Posterior vena cava (tissue), 2 donors: ENCODE measurements around the gene PDHB. TPM values are rescaled to one million over a fixed set of nuclear protein-coding genes. Genes with fewer than 3 reads are reported as not detected.

Source experiments
- DNase-seq: peaks from one replicate; pipeline ENCODE4 v3.0.0-alpha.2; 2020; ENCODE audit warnings: low spot score
- intact Hi-C, 2 donors: fragments of 100-400 bp; cut with DNase I; formaldehyde crosslinking; loops; one replicate each; pipeline versions ENCODE4 v1.14.1 to v1.14.2; 2022 to 2023
- long read RNA-seq, 2 donors: library from polyadenylated mRNA; unstranded; transcript quantifications; one replicate each; pipeline ENCODE4 v2.0.0, GENCODE V29; 2020 to 2021
- total RNA-seq, 2 donors: library from RNA; stranded (reverse); fragmentation: NEBNext Ultra II Directional; extraction: Animal tissue kit (Norgen Biotek cat#: 25700); gene quantifications; one replicate each; pipeline ENCODE4 v1.2.1, GENCODE V29; 2021
- donor health status: DM: yes; HTN: yes; CAD: no.
- donor health status: DM: yes; HTN: yes; CAD: no.

Gene PDHB
- 10 to 100 TPM; 60.4 to 68.7 TPM for total RNA-seq
- long read RNA-seq, donor 1, transcript PDHB-201 (10 exons, 1,527 nt): major isoform, 44 of 57 reads
- long read RNA-seq, donor 1, partial matches to known transcripts: 6 of 57 reads
- long read RNA-seq, donor 1, other reads (novel, unspliced or antisense): 4 of 57 reads
- long read RNA-seq, donor 2, transcript PDHB-201 (10 exons, 1,527 nt): major isoform, 298 of 349 reads
- long read RNA-seq, donor 2, transcript PDHB-203 (9 exons, 1,535 nt): minor isoform, 21 of 349 reads
- long read RNA-seq, donor 2, transcript PDHB-202 (9 exons, 1,478 nt): minor isoform, 9 of 349 reads
- long read RNA-seq, donor 2, partial matches to known transcripts: 5 of 349 reads
- long read RNA-seq, donor 2, other reads (novel, unspliced or antisense): 15 of 349 reads

DNA sequence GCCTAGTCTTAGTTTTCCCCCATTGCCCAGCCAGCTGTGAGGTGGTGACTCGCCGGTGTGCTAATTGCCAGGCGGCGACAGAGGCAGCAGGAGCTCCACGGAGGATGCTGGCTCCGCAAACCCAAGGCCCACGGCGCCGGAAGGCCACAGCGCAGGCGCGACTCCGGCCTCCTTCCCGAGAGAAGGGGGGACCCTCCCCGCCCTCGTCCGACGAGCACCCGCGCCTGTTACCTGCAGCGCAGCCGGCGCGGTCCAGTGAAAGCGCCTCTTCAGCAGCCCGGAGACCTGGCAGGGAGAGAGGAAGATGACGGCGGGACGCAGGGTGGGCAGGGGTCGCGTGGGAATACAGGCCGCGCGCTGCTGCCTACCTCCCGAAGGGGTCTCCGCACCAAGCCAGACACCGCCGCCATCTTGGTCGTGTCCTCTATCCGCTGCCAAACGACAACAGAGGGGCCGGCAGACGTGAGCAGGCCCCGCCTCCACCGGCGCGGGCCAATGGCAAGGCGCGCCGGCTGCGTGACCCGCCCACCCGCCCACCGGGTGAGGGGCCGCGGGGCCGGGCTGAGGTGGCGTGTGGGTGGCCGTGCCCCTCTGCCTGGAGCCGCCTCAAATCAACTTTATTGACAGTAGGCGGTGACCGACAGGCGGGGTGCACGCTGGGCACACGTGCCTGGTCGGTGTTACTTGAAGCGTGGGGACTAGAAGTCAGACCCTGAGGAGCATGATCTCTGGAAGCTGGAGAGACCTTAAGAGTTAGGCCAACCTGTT, at the start of gene PDHB:
TSS of gene PDHB (minus strand) at position 433 of the 768 bp plus-strand sequence. CDS start at position 410, 23 bp downstream.
- intact Hi-C loops: loop anchor here in 1 of 2 donors (10.0 kb wide), 1 partner anchor 61 kb away; the partner anchor contains the start of gene KCTD6
- DNase-seq: peak; percentile 98

DNA sequence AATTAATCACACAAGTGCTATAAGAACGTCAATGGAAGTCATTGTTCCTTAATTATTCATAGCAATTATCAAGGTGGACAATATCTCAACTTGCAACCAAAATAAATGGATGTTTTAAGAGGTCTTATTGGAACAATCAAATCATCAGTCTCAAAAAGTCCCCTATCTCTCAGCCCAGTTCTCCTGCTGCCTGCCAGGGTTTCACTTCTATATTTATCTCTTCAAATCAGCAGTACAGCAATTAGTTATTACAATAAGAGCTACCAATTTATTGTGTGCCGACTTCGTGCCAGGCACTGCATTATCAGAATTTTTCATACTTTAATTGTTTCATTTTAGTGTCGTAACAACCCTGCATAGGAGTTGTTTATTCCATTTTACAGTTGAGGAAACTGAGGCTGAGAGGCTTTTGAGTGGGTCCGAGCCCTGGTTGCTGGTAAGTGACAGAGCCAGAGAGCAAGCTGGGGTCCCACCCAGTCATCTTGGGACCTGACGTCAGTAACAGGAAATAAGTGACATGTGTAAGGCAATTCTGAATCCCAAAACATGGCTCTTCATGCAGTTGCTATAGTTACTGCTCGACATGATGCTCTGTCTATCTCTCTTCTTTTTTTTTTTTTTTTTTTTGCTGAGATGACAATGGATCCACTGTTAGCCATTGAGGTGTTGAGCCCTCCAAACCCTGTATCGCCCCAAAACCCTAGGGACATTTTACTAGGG, 49.4 kb upstream of the PDHB start:
- DNase-seq: no peak
- intact Hi-C loops: no loop called here

DNA sequence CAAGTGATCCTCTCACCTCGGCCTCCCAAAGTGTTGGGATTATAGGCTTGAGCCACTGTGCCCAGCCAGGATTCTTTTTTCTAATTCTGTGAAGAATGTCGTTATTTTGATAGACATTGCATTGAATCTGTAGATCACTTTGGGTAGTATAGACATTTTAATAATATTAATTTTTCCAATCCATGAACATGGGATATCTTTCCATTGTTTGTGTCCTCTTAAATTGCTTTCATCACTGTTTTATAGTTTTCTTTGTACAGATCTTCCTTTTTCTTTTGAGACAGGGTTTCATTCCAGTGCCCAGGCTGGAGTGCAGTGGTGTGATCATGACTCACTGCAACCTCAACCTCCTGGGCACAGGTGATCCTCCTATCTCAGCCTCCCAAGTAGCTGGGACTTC, 46.7 kb upstream of the PDHB start:
- no peak for DNase-seq
- intact Hi-C loops: no loop called here

DNA sequence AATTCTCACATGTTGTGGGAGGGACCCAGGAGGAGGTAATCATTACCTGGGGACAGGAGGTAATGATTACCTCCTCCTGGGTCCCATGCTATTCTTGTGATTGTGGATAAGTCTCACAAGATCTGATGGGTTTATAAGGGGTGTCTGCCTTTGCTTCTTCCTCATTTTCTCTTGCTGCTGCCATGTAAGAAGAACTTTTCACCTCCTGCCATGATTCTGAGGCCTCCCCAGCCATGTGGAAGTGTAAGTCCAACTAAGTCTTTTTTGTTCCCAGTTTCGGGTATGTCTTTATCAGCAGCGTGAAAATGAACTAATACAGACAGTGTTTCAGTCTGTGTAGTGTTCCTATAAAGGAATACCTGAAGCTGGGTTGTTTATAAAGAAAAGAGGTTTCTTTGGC, 45.1 kb upstream of the PDHB start:
- intact Hi-C loops: no loop called here
- no peak for DNase-seq

DNA sequence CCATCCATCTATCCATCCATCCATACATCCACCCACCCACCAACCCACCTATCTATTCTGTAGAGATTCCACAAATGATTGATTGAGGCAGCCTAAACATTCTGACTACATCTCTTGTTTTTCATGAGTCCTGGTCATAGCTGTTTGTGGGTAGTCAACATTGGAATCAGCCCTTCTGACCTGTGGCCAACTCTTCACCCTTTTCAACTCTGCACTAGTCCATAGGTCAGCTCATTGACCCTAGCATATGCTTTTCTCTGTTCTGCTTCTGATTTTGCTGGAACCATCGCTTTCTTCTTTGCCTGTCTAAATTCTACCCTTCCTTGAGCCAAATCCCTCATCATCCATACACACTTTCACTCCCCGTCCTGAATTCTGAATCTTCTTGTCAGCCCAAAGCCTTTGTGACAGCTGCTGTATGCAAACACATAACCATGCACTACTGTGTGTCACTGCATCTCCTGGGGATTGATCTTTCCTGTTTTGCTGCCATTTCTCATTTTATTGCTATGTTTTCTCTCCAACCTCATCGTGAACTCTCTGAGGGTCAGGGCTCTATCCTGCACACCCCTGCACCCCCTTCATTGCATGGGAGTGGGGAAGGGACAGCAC, 41.4 kb upstream of the PDHB start:
- no peak for DNase-seq
- intact Hi-C loops: no loop called here

DNA sequence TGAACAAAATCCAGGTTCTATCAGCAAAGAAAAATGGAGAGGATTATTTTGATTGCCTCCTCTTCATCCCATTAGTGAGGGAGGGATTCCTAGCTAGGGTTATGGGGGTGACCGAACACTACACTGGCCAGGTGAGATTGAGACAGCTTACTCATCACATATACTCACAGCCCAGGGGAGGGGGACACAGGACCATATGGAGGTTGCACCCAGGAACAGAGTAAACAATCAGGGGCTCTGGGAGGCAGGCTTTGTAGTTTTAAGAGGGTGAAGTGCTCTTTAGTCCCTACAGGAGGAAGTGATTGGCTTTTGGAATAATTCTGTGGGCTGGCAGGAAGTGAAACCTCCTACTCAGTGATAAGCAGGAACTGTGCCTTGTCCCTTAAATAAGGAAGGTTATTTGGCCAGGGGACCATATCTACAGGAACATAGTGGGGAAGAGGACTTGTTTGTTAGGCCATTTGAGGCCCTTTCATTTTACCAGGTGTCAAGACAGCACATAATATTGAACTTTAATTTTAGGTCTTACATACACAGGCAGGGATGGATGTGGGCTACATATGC, 40.8 kb upstream of the PDHB start:
- no peak for DNase-seq
- intact Hi-C loops: no loop called here

DNA sequence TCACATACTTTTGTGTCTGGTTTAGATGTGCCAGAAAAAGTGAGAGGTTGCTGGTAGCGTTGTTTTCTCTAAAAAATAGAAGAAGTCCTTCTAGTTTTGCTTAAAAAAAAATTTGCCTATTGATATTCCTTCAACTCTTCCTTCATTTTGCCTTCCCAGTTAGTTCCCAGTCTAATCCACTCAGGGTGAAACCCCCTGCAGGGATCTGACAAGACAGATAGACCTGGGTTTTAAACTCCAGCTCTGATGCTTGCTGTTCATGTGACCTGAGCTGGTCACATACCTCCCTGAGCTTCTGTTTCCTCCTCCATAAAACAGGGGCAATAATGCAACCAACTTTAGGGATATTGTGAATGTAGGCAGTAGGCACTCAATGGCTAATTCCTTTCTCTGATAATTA, 39.6 kb upstream of the PDHB start:
- intact Hi-C loops: no loop called here

DNA sequence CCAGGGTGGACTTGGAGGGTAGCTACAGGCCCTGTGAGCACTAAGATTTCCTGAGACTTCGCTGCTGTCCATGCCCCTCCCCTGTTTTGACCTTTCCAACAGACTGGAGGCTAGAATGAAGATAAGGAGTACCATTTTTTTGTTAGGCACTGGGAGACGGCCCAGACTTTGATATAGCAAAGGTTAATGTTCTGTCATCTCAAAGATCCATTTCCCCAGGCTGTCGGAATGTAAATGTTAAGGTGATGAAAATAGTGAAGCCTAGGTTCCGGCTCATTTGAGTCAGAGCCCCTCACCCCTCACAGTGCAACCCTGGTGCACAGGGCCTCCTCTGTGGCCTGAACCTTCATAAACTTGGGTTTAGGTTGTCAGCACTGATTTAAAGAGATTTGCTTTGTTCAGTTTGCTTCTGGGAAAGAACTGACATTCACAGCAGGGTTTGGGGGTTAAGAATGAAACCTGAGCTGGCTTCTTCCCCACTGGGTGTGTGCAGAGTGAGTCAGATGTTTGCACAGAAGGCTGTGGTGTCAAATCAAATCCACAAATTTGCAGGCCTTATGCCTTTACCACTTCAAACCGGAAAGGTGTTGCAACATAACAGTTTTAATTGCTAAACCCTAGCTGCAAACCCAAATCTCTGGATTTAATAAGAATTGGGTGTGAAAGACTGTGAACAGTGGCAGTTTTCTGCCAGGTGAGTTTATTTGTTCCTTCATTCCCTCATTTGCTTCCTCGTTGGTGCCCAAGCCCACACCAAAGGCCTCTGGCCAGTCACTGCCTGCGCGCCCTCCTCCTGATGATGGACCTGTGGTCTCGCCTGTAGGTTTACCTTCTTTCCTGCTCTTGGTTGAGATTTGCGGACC, 37.6 kb upstream of the PDHB start:
- intact Hi-C loops: no loop called here
- DNase-seq: no peak

More for the DNA sequence above, 39.6 kb upstream of the PDHB start:
- no peak for DNase-seq

DNA sequence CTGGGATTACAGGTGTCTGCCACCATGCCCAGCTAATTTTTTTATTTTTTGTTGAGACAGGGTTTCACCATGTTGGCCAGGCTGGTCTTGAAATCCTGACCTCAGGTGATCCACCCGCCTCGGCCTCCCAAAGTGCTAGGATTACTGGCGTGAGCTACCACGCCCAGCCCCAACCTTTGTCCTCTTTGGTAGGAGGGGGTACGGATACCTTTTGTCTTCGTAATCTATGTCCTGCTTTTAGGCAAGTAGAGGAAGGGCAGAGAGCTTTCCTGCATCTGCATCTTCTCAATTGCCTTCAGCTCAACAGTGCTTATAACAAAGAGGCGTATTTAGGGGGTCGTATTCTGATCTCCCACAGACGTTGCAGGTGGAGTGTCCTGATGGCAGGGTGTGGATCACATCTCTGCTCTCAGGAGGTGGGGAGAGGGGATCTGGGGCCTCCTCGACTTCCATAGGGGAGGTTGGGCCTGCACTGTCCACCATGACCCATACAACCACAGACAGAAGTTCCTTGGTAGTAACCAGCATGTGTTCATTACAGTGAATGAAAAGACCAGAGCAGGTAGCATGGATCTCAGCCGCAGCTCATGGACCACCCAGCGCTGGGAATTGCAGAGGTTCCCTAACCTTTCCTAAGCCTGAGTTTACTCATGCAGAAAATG, 36.9 kb upstream of the PDHB start:
- intact Hi-C loops: no loop called here
- no peak for DNase-seq

DNA sequence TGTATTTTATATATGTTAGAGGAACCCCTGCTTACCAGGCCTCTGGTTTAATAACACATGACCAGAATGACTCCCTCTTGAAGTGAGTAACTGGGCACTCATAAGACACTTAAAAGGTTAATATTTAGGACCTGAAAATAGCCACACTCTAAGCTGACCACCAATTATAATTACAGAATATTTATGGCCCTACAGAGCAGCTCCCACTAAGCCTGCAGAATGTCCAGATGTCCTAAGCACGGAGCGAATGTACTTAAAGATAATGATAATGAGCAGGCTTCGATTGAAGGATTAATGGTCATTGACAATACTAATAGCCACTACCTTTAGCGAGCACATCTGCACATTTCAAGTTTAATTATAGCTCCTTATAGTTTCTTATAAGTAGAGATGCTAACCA, 35.5 kb upstream of the PDHB start:
- intact Hi-C loops: no loop called here
- no peak for DNase-seq

DNA sequence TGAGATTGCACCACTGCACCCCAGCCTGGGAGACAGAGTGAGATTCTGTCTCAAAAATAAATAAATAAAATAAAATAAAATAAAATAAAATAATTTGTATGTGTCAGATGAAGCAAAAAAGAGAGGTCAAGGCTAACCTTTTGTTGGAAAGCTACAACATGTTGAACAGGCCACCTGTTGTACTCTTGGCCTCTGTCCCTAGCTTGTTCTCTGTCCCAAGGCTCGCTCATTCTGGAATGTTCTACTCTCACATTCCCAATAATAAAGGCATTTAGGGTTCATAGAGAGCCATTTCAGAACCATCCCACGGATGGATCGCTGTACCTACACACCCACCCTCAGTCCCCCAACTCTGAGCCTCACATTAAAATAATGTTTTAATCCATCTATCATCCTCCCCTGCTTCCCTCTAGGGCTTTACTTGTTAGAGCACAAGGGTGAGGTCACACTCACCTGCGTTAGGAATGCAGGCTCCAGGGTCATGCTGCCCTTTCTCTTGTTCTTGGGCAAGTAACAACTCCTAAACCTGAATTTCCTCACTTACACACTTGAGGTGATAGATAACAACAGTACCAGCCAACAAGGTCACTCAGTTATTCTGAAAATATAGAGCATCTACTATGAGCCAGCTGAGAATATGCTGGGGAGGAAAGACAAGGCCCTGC, 33.4 kb upstream of the PDHB start:
- intact Hi-C loops: no loop called here
- DNase-seq: no peak

DNA sequence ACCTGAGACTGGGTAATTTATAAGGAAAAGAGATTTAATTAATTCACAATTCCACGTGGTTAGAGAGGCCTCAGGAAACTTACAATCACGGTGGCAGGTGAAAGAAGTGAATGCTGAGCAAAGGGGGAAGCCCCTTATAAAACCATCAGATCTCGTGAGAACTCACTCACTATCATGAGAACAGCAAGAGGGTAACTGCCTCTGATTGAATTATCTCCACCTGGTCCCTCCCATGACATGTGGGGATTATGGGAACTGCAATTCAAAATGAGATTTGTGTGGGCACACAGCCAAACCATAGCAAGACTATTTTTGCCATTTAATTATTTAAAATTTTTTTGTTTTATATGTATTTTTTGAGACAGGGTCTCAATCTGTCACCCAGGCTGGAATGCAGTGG, 31.2 kb upstream of the PDHB start:
- intact Hi-C loops: no loop called here
- DNase-seq: no peak

DNA sequence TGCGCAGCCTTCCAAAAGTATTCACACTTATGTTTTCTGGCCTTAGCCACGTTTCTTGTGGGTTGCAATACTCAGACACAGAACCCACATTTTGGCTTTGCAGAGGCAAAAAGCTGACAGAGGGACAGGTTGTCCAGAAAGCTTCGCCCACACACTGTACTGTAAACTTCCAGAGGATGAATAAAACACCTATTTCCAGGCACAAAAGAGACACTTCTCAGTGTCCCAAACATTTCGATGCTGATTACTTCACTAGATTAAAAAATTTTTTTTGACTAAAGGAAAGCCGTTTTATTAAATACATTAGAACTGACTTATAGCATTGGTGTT, 30.3 kb upstream of the PDHB start:
- no peak for DNase-seq
- intact Hi-C loops: no loop called here

DNA sequence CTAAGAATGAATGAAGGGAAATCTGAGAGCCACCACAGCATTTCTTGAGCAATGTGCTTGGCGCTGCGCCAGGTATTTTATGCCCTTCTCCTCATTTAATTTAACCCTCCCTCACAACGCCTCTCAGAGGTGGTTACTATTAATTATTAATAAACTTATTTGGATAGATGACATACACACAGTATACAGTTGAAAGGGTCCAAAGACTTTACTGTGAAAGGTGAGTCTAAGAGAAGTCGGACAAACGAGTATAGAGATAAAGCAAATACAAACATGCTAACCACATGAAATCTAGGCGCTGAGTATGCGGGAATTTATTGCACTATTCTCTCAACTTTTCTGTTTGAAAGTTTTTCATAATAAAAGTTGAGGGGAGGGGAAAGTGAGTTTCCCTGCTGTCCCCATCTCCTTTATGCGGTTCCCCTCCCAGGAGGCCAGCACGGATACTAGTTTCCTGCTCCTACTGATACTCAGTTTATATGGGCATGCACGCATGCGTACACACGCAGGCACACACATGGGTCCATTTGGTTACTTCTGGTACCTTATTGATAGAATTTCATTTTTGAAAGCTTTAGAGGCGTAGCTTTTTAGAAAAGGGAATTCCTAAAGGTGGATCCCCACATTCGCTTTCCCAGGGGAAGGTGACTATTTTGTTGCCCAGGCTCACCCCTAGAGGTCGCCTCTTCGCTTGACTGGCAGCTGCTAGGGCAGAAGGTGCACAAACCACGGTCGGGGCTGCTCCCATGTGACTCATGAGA, 29.7 kb upstream of the PDHB start:
- intact Hi-C loops: no loop called here
- peak; percentile 87 for DNase-seq

DNA sequence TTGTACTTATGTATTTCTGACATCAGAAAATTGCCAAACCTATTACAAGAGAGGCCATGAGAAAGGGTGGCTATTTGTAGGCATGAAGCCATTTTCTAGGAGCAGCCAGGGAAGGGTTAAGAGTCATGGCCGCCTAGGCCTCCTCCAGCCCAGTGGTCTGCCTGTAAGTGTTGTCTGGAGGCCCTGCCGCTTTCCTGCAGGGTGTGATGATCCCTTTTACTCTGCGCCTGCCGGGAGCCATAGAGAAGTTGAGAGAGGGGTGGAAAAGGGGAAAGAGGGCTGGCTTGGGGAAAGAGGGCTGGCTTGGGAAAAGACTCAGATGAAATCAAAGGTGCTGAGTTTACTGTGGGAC, 29.2 kb upstream of the PDHB start:
- intact Hi-C loops: no loop called here

DNA sequence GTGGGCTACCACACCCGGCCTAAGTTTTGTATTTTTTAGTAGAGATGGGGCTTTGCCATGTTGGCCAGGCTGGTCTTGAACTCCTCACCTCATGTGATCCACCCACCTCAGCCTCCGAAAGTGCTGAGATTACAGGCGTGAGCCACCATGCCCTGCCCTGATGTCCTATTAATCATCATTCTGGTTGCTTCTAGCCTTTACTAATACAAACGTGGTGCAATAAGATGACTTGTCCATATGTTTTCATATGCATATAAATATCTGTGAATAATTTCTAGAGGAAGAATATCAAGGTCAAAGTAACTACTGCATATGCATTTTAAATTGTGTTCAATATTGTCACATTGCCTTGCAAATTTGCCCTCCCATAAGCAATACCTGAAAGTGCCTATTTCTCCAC, 25.5 kb upstream of the PDHB start:
- intact Hi-C loops: no loop called here
- no peak for DNase-seq

More for the DNA sequence above, 29.2 kb upstream of the PDHB start:
- DNase-seq: no peak

DNA sequence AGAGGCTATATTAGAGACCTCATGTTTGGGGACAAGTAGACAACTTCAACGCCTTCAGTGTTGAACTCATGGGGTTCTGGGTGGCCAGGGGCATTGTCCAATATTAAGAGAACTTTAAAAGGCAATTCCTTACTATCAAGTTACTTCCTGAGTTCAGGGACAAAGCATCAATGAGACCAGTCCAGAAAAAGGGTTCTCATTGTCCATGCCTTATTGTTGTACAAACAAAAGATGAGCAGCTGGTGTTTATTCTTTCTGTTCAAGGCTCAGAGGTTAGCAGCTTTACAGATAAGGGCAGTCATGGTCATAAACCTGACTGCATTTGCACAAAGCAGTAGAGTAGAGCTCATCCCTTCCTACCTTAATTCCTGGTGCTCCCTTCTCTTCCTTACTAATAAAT, 18.5 kb upstream of the PDHB start:
- intact Hi-C loops: no loop called here
- no peak for DNase-seq
